ENCODE results near the gene TLR10.
A peak's percentile ranks its signal among the peaks of the same experiment; 100 is the strongest.

TLR10 gene

DNA sequence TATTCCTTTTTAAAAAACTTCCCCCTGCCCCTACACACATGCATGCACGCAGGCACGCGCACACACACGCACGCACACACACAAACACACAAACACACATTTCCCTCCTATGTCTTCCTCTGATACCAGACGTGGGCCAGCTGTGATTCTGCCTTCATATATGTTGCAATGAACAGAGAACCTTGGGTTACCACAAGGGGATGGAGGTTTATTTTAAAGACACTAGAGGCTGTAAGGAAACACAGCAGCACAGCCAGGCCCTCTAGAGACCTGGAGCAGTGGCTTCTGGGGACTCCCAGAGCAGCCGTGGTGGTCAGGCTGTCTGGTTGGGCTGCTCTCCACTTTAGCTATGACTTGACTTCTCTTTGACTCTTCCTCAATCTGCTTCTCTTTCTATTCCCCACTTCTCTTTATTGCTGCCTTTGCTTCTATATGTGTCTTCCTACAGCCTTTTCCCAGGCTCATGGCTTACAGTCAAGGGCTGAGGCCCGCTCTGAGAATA, 3.2 kb upstream of the TLR10 start:
- DNase-seq: peak; percentile 3
- WGBS (ENCODE audit: extremely low coverage, insufficient coverage, low lambda C conversion rate): 100% methylated on average over 5 of the region's 8 CpGs
- Histone ChIP-seq H3K27ac (ENCODE audit: low read depth, low read length) (no peak overlapping the region), H4K5ac (ENCODE audit: low read length) (no peak overlapping the region), H2BK120ac (ENCODE audit: low read depth, low read length) (no peak overlapping the region), H2AK5ac (ENCODE audit: low read length) (no peak overlapping the region), H4K8ac (ENCODE audit: low read depth, low read length) (no peak overlapping the region), H3K56ac (ENCODE audit: low read length) (no peak overlapping the region), H3K4me3 (ENCODE audit: low read length) (no peak overlapping the region), H2BK15ac (replicated peaks; ENCODE audit: low read depth) (no peak overlapping the region), H3K23ac (ENCODE audit: low read length) (no peak overlapping the region), H3K79me1 (ENCODE audit: low read length) (no peaks in the 10 kb centered on the region), H2BK5ac (ENCODE audit: low read length) (no peak overlapping the region), H3K36me3 (ENCODE audit: control insufficient read depth, insufficient read depth, low read length) (no peaks in the 10 kb centered on the region), H3K79me2 (ENCODE audit: control insufficient read depth, insufficient read depth, low read length) (no peaks in the 10 kb centered on the region), H3K4me2 (ENCODE audit: low read length) (no peak overlapping the region), H3K4ac (ENCODE audit: low read depth, low read length) (no peak overlapping the region), H3K4me1 (ENCODE audit: control insufficient read depth, low read depth, low read length) (no peaks in the 10 kb centered on the region), H3K18ac (ENCODE audit: low read length) (no peak overlapping the region), H3K27me3 (ENCODE audit: insufficient read depth, low read length, poor library complexity) (no peaks in the 10 kb centered on the region), H3K9ac (ENCODE audit: low read length) (no peak overlapping the region)

DNA sequence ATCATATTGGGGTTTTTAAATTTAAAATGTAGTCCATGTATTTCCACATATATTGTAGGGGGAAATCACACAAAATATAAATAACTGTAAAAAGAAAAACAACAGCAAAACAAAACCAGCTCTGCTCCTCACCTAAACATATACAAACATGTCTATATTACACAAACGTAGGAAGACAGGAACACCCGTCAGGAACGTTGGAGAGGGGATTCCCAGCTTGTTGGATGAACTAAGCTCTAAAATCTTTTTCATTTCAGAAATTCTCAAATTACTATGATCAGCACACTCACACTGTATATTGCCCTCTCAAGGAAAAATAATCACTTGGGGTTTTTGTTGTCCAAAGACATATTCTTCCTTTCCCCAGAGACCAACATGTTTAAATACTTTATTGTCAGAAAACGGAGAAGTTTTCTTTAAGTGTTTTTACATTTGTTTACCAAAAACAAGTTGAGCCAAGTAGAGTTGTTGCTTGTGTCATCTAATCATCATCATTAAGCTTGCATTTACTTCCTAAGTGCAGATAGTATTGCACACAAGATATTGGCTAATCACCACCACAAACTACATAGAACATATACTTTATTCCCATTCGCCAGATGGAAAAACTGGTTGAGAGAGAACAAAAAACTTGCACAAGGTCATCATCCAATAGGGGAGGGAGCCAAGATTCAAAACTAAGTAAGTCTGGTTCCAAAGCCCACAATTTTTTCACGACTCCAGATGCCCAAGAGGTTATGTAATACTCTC, 2.4 kb upstream of the TLR10 start:
- Histone ChIP-seq H2BK120ac (ENCODE audit: low read depth, low read length) (no peak overlapping the region), H3K4me1 (ENCODE audit: control insufficient read depth, low read depth, low read length) (no peaks in the 10 kb centered on the region), H3K27ac (ENCODE audit: low read depth, low read length) (no peak overlapping the region), H3K18ac (ENCODE audit: low read length) (no peak overlapping the region), H3K4me3 (ENCODE audit: low read length) (no peak overlapping the region), H4K8ac (ENCODE audit: low read depth, low read length) (no peak overlapping the region), H3K27me3 (ENCODE audit: insufficient read depth, low read length, poor library complexity) (no peaks in the 10 kb centered on the region), H2BK15ac (replicated peaks; ENCODE audit: low read depth) (no peak overlapping the region), H2AK5ac (ENCODE audit: low read length) (no peak overlapping the region), H3K9ac (ENCODE audit: low read length) (no peak overlapping the region), H3K23ac (ENCODE audit: low read length) (no peak overlapping the region), H3K4me2 (ENCODE audit: low read length) (no peak overlapping the region), H2BK5ac (ENCODE audit: low read length) (no peak overlapping the region), H3K36me3 (ENCODE audit: control insufficient read depth, insufficient read depth, low read length) (no peaks in the 10 kb centered on the region), H3K79me2 (ENCODE audit: control insufficient read depth, insufficient read depth, low read length) (no peaks in the 10 kb centered on the region), H3K56ac (ENCODE audit: low read length) (no peak overlapping the region), H4K5ac (ENCODE audit: low read length) (no peak overlapping the region), H3K79me1 (ENCODE audit: low read length) (no peaks in the 10 kb centered on the region), H3K4ac (ENCODE audit: low read depth, low read length) (no peak overlapping the region)
- no peak for DNase-seq
- WGBS (ENCODE audit: extremely low coverage, insufficient coverage, low lambda C conversion rate): no CpG with 5 or more reads among the region's 6 CpGs

DNA sequence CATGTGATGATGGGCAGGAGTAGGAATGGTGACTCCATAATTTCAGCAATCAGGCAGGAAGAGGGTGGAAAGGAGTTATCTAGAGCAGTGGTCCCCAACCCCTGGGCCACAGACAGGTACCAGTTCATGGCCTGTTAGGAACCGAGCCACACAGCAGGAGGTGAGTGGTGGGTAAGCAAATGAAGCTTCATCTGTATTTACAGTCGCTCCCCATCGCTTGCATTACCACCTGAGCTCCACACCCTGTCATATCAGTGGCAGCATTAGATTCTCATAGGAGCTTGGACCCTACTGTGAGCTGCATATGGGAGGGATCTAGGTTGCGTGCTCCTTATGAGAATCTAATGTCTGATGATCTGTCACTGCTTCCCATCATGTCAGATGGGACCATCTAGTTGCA, 1.4 kb upstream of the TLR10 start:
- Histone ChIP-seq H3K79me1 (ENCODE audit: low read length) (no peaks in the 10 kb centered on the region), H3K4me1 (ENCODE audit: control insufficient read depth, low read depth, low read length) (no peaks in the 10 kb centered on the region), H2AK5ac (ENCODE audit: low read length) (no peak overlapping the region), H3K9ac (ENCODE audit: low read length) (no peak overlapping the region), H3K18ac (ENCODE audit: low read length) (no peak overlapping the region), H3K23ac (ENCODE audit: low read length) (no peak overlapping the region), H4K5ac (ENCODE audit: low read length) (no peak overlapping the region), H3K27me3 (ENCODE audit: insufficient read depth, low read length, poor library complexity) (no peaks in the 10 kb centered on the region), H3K27ac (ENCODE audit: low read depth, low read length) (no peak overlapping the region), H2BK120ac (ENCODE audit: low read depth, low read length) (no peak overlapping the region), H3K4me3 (ENCODE audit: low read length) (no peak overlapping the region), H3K56ac (ENCODE audit: low read length) (no peak overlapping the region), H3K4me2 (ENCODE audit: low read length) (no peak overlapping the region), H2BK5ac (ENCODE audit: low read length) (no peak overlapping the region), H3K79me2 (ENCODE audit: control insufficient read depth, insufficient read depth, low read length) (no peaks in the 10 kb centered on the region), H3K4ac (ENCODE audit: low read depth, low read length) (no peak overlapping the region), H2BK15ac (replicated peaks; ENCODE audit: low read depth) (no peak overlapping the region), H4K8ac (ENCODE audit: low read depth, low read length) (no peak overlapping the region), H3K36me3 (ENCODE audit: control insufficient read depth, insufficient read depth, low read length) (no peaks in the 10 kb centered on the region)
- no peak for DNase-seq
- no CpG with 5 or more reads among the region's 4 CpGs for WGBS (ENCODE audit: extremely low coverage, insufficient coverage, low lambda C conversion rate)

- H3K27ac ChIP-seq (ENCODE audit: low read depth, low read length): no peak overlapping the region
- no peak overlapping the region for H2BK5ac ChIP-seq (ENCODE audit: low read length)
- no peak overlapping the region for H2BK120ac ChIP-seq (ENCODE audit: low read depth, low read length)
- no peaks in the 10 kb centered on the region for H3K27me3 ChIP-seq (ENCODE audit: insufficient read depth, low read length, poor library complexity)
- no peaks in the 10 kb centered on the region for H3K4me1 ChIP-seq (ENCODE audit: control insufficient read depth, low read depth, low read length)
- H4K5ac ChIP-seq (ENCODE audit: low read length): no peak overlapping the region
- no peak overlapping the region for H3K56ac ChIP-seq (ENCODE audit: low read length)
- H3K4ac ChIP-seq (ENCODE audit: low read depth, low read length): no peak overlapping the region
- no peak for DNase-seq
- no peak overlapping the region for H4K8ac ChIP-seq (ENCODE audit: low read depth, low read length)
- H3K4me3 ChIP-seq (ENCODE audit: low read length): no peak overlapping the region
- no peak overlapping the region for H3K9ac ChIP-seq (ENCODE audit: low read length)
- no peak overlapping the region for H2BK15ac ChIP-seq (replicated peaks; ENCODE audit: low read depth)
- H3K4me2 ChIP-seq (ENCODE audit: low read length): no peak overlapping the region
- no peak overlapping the region for H3K18ac ChIP-seq (ENCODE audit: low read length)
- H3K79me1 ChIP-seq (ENCODE audit: low read length): no peaks in the 10 kb centered on the region
- H3K79me2 ChIP-seq (ENCODE audit: control insufficient read depth, insufficient read depth, low read length): no peaks in the 10 kb centered on the region
- H3K36me3 ChIP-seq (ENCODE audit: control insufficient read depth, insufficient read depth, low read length): no peaks in the 10 kb centered on the region
- H3K23ac ChIP-seq (ENCODE audit: low read length): no peak overlapping the region
- H2AK5ac ChIP-seq (ENCODE audit: low read length): no peak overlapping the region
- WGBS (ENCODE audit: extremely low coverage, insufficient coverage, low lambda C conversion rate): no CpG with 5 or more reads among the region's 8 CpGs
Measured at GRCh38 chr4:38783109-38783460, 295 bp upstream of the TLR10 start.

DNA sequence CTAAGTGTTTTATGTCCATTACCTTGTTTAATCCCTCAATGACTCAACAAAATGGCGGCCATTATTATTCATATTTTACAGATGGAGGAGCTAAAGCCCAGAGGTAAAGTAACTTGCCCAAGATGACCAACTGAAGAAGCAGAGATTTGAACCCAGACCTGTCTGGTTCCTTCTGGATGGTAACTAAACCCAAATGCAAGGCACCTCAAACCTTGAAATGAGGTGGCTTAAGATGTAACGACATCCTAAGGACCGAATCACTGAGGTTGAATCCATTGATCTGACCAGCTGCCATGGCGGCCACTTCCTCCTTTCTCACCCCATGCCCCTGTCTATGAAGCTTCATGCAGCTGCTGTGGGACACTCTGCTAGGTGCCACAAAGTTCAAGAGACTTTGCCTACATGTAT, 932 bp downstream of the TLR10 start:
- no peaks in the 10 kb centered on the region for H3K79me1 ChIP-seq (ENCODE audit: low read length)
- no peak overlapping the region for H2BK15ac ChIP-seq (replicated peaks; ENCODE audit: low read depth)
- H3K4ac ChIP-seq (ENCODE audit: low read depth, low read length): no peak overlapping the region
- no peak overlapping the region for H2BK120ac ChIP-seq (ENCODE audit: low read depth, low read length)
- no peak overlapping the region for H4K5ac ChIP-seq (ENCODE audit: low read length)
- no peak overlapping the region for H3K23ac ChIP-seq (ENCODE audit: low read length)
- H3K4me1 ChIP-seq (ENCODE audit: control insufficient read depth, low read depth, low read length): no peaks in the 10 kb centered on the region
- H3K36me3 ChIP-seq (ENCODE audit: control insufficient read depth, insufficient read depth, low read length): no peaks in the 10 kb centered on the region
- no peak overlapping the region for H4K8ac ChIP-seq (ENCODE audit: low read depth, low read length)
- no CpG with 5 or more reads among the region's 4 CpGs for WGBS (ENCODE audit: extremely low coverage, insufficient coverage, low lambda C conversion rate)
- no peak overlapping the region for H3K27ac ChIP-seq (ENCODE audit: low read depth, low read length)
- no peaks in the 10 kb centered on the region for H3K27me3 ChIP-seq (ENCODE audit: insufficient read depth, low read length, poor library complexity)
- H3K79me2 ChIP-seq (ENCODE audit: control insufficient read depth, insufficient read depth, low read length): no peaks in the 10 kb centered on the region
- no peak overlapping the region for H3K18ac ChIP-seq (ENCODE audit: low read length)
- H3K4me3 ChIP-seq (ENCODE audit: low read length): no peak overlapping the region
- no peak for DNase-seq
- no peak overlapping the region for H2BK5ac ChIP-seq (ENCODE audit: low read length)
- no peak overlapping the region for H2AK5ac ChIP-seq (ENCODE audit: low read length)
- H3K9ac ChIP-seq (ENCODE audit: low read length): no peak overlapping the region
- H3K56ac ChIP-seq (ENCODE audit: low read length): no peak overlapping the region
- H3K4me2 ChIP-seq (ENCODE audit: low read length): no peak overlapping the region

Measured in mesendoderm (in vitro differentiated cells).